HepG2 (cell line): ENCODE data around the gene MYEOV. TPM values are rescaled to one million over a fixed set of nuclear protein-coding genes. Genes with fewer than 3 reads are reported as not detected.

Experiments used
- ATAC-seq: fragments of 200-7000 bp; cut with Tn5 transposase; 3 replicates; pipeline ENCODE4 v1.9.1; 2020; ENCODE audit warnings: mild to moderate bottlenecking, moderate library complexity
- BruUV-seq: library from RNA; stranded (reverse); fragments of 400-500 nt; replicated peaks from 2 replicates; lab custom pipeline; 2021; lab: Mats Ljungman, UMichigan
- CTCF ChIA-PET: fragments of 300-600 bp; formaldehyde crosslinking; extraction: SDS; loops from one replicate; lab custom pipeline; 2021; ENCODE audit warnings: low total read pairs, inconsistent platforms, low intra/inter-chr PET ratio; lab: Yijun Ruan, JAX
- POLR2A ChIA-PET: fragments of 350-600 bp; sonication (Branson Sonifier 250); formaldehyde crosslinking; loops from one replicate; lab custom pipeline; 2020; ENCODE audit warnings: antibody characterized with exemption, inconsistent platforms; lab: Yijun Ruan, JAX
- DNase-seq: peaks from one replicate; pipeline ENCODE4 v3.0.0-alpha.2; 2015; ENCODE audit warnings: low spot score
- FAIRE-seq: peaks from 3 replicates; lab custom pipeline; 2011; peaks lifted over from hg19 to GRCh38; lab: Jason Lieb, UNC
- H2AFZ ChIP-seq: one replicate; pipeline ENCODE4 v1.6.1; 2011; ENCODE audit warnings: low read length, inconsistent platforms
- H3K27ac ChIP-seq: fragments of 300-600 bp; 3 replicates; pipeline ENCODE4 v1.8.0; 2011; ENCODE audit warnings: mixed run types, mild to moderate bottlenecking, mixed read lengths, low read length, inconsistent platforms; ENCODE audit not compliant: insufficient read depth; ENCODE audit errors: extremely low read length
- H3K27me3 ChIP-seq, 2 experiments: fragments of 200-600 bp in 1 of 2; 2 replicates in 1 of 2; 3 replicates in 1 of 2; pipeline versions ENCODE4 v1.6.0 to v1.8.0; 2011; ENCODE audit warnings: low read length in 2 of 2, mild to moderate bottlenecking in 2 of 2, moderate library complexity in 2 of 2, inconsistent platforms in 1 of 2; ENCODE audit not compliant: insufficient read depth in 2 of 2, control insufficient read depth in 1 of 2
- H3K36me3 ChIP-seq, 2 experiments: fragments of 200-600 bp in 1 of 2; replicated peaks in 1 of 2; 2 replicates in 1 of 2; 3 replicates in 1 of 2; pipeline versions ENCODE4 v1.5.1 to v1.8.0; 2011; ENCODE audit warnings: low read length in 2 of 2, inconsistent platforms in 1 of 2; ENCODE audit not compliant: insufficient read depth in 2 of 2, control insufficient read depth in 1 of 2
- H3K4me1 ChIP-seq: 2 replicates; pipeline ENCODE4 v1.5.1; 2012; ENCODE audit warnings: low read length, inconsistent platforms; ENCODE audit not compliant: insufficient read depth
- H3K4me2 ChIP-seq: 2 replicates; pipeline ENCODE4 v1.6.0; 2011; ENCODE audit warnings: low read depth, low read length, inconsistent platforms
- H3K4me3 ChIP-seq, 3 experiments: fragments of 200-600 bp in 1 of 3; sonication (generic), shearing (Covaris generic) in 1 of 3; replicated peaks in 1 of 3; 2 replicates each; pipeline ENCODE4 v1.5.1; 2011 to 2016; ENCODE audit warnings: low read length in 3 of 3, inconsistent platforms in 2 of 3, low read depth in 2 of 3, mild to moderate bottlenecking in 2 of 3, control low read depth in 1 of 3, mixed read lengths in 1 of 3; ENCODE audit not compliant: insufficient read depth in 1 of 3
- H3K79me2 ChIP-seq: one replicate; pipeline ENCODE4 v1.6.1; 2011; ENCODE audit warnings: low read length, inconsistent platforms; ENCODE audit not compliant: insufficient read depth
- H3K9ac ChIP-seq: 2 replicates; pipeline ENCODE4 v1.6.0; 2011; ENCODE audit warnings: mild to moderate bottlenecking, low read depth, low read length, inconsistent platforms; ENCODE audit not compliant: insufficient read depth
- H3K9me3 ChIP-seq: 2 replicates; pipeline ENCODE4 v1.5.1; 2012; ENCODE audit warnings: mild to moderate bottlenecking, low read length
- H4K20me1 ChIP-seq: 2 replicates; pipeline ENCODE4 v1.6.0; 2011; ENCODE audit warnings: inconsistent platforms, mild to moderate bottlenecking, low read length, moderate library complexity; ENCODE audit not compliant: insufficient read depth
- CBFB ChIP-seq: sonication (generic); formaldehyde crosslinking; IDR thresholded peaks from 2 replicates; pipeline ENCODE4 v1.4.0; 2020; ENCODE audit warnings: missing genetic modification reagents
- DZIP1 ChIP-seq: sonication (generic); formaldehyde crosslinking; IDR thresholded peaks from 2 replicates; pipeline ENCODE4 v1.5.0; 2020; ENCODE audit warnings: mild to moderate bottlenecking, missing genetic modification reagents
- EZH2 ChIP-seq: conservative IDR thresholded peaks from 2 replicates; pipeline ENCODE4 v1.6.1; 2012; ENCODE audit warnings: mild to moderate bottlenecking, low read depth, low read length, moderate library complexity
- FOXM1 ChIP-seq: sonication (generic); formaldehyde crosslinking; IDR thresholded peaks from 2 replicates; pipeline ENCODE4 v1.5.0; 2020; ENCODE audit warnings: missing genetic modification reagents
- HNRNPL ChIP-seq: fragments of 200-400 bp; formaldehyde crosslinking; IDR thresholded peaks from 2 replicates; pipeline ENCODE4 v1.6.1; 2017; ENCODE audit warnings: mild to moderate bottlenecking, low read depth, low read length
- RBFOX2 ChIP-seq: fragments of 200-400 bp; formaldehyde crosslinking; IDR thresholded peaks from 2 replicates; pipeline ENCODE4 v1.6.1; 2017; ENCODE audit warnings: low read depth, mild to moderate bottlenecking, low read length
- RERE ChIP-seq: IDR thresholded peaks from 2 replicates; pipeline ENCODE4 v1.6.1; 2016; ENCODE audit warnings: low read depth, missing genetic modification reagents, missing compliant biosample characterization
- REST ChIP-seq, 2 experiments: IDR thresholded peaks; 2 replicates each; pipeline ENCODE4 v1.6.1; 2011 to 2012; ENCODE audit warnings: low read length in 2 of 2, borderline replicate concordance in 1 of 2, low read depth in 1 of 2, mild to moderate bottlenecking in 1 of 2, moderate library complexity in 1 of 2
- TBL1XR1 ChIP-seq: fragments of 150-350 bp; IDR thresholded peaks from 2 replicates; pipeline ENCODE4 v1.6.1; 2014; ENCODE audit warnings: borderline replicate concordance, low read length; ENCODE audit not compliant: partially characterized antibody
- TOE1 ChIP-seq: sonication (generic); formaldehyde crosslinking; IDR thresholded peaks from 2 replicates; pipeline ENCODE4 v1.4.0; 2020; ENCODE audit warnings: mild to moderate bottlenecking, missing genetic modification reagents
- ZNF235 ChIP-seq: sonication (generic); formaldehyde crosslinking; IDR thresholded peaks from 2 replicates; pipeline ENCODE4 v1.8.1; 2023; ENCODE audit warnings: mild to moderate bottlenecking, missing genetic modification reagents, borderline replicate concordance
- ZNF570 ChIP-seq: sonication (generic); formaldehyde crosslinking; IDR thresholded peaks from 2 replicates; pipeline ENCODE4 v1.4.0; 2020; ENCODE audit warnings: mild to moderate bottlenecking, missing genetic modification reagents, borderline replicate concordance
- ZNF629 ChIP-seq: sonication (generic); formaldehyde crosslinking; conservative IDR thresholded peaks from 2 replicates; pipeline ENCODE4 v1.5.0; 2020; ENCODE audit warnings: missing genetic modification reagents
- WGBS: methylation state at CpG from one replicate; pipeline ENCODE4 v1.1.6; 2017; ENCODE audit warnings: low lambda C conversion rate; 5-methylcytosine and 5-hydroxymethylcytosine counted together
- in situ Hi-C: cut with HindIII; loops from 2 replicates; pipeline ENCODE4 v1.10.0; 2017; ENCODE audit warnings: low pct_unique_long_range_greater_than_20kb; ENCODE audit not compliant: extremely low pct_ligation_motif_present
- intact Hi-C: fragments of 100-400 bp; cut with micrococcal nuclease; formaldehyde crosslinking; loops from one replicate; pipeline ENCODE4 v1.10.0; 2022; ENCODE audit not compliant: unreplicated experiment
- polyA plus RNA-seq, 8 experiments: library from polyadenylated mRNA; depleted of rRNA in 3 of 8; stranded (reverse) in 7 of 8; unstranded in 1 of 8; fragments of >200 nt; fragmentation: Illumina TruSeq in 4 of 8; extraction: Trizol in 4 of 8; gene quantifications; 2 replicates each; pipeline versions ENCODE4 v1.2.1 to v1.2.3, GENCODE V29; 2011 to 2016; ENCODE audit warnings: low read depth in 4 of 8, missing spikeins in 1 of 8, mixed read lengths in 1 of 8; ENCODE audit not compliant: insufficient read depth in 1 of 8
- total RNA-seq, 5 experiments: library from RNA; depleted of rRNA; stranded (reverse); fragments of >200 nt; fragmentation: Illumina TruSeq; extraction: Trizol; gene quantifications; 2 replicates each; pipeline ENCODE4 v1.2.3, GENCODE V29; 2016; ENCODE audit warnings: low read depth in 1 of 5

The MYEOV gene
- total and polyA plus RNA-seq, 2 of the 13 experiments (the other 11 are each of a cell fraction or from before 2014, with no cell fraction given): 0.33 to 1.8 TPM

GRCh38 chr11:69280994-69281393, 13.0 kb upstream of the MYEOV start:
- H3K4me3 ChIP-seq: no peak overlapping the region
- FAIRE-seq (no peak), ATAC-seq (no peak), DNase-seq (no peak)
- H3K36me3 ChIP-seq: no peaks in the 10 kb centered on the region
- ChIA-PET POLR2A (no interaction called here), CTCF (no interaction called here)
- H3K9me3 ChIP-seq: no peaks in the 10 kb centered on the region
- H3K27ac ChIP-seq: no peak overlapping the region
- no peak overlapping the region for H2AFZ ChIP-seq
- H3K79me2 ChIP-seq: no peaks in the 10 kb centered on the region
- no peaks in the 10 kb centered on the region for H4K20me1 ChIP-seq
- H3K4me1 ChIP-seq: peaks cover 17% of the 10 kb centered on the region
- intact Hi-C loops (no loop called here), in situ Hi-C loops (no loop called here)
- no TSS peak for BruUV-seq
- no peak overlapping the region for H3K9ac ChIP-seq
- H3K27me3 ChIP-seq: peaks cover 0 to 15% of the 10 kb centered on the region in 2 experiments; a peak in 2 of 5 replicates
- H3K4me2 ChIP-seq: no peak overlapping the region
- 6% methylated on average over 6 of the region's 6 CpGs for WGBS
- TF ChIP-seq CBFB (CRISPR knock-in tag): no peak
- TF ChIP-seq HNRNPL: no peak
- TF ChIP-seq TBL1XR1: no peak
- no peak for TF ChIP-seq ZNF235 (CRISPR knock-in tag)
- TF ChIP-seq ZNF570: no peak
- TF ChIP-seq EZH2: no peak
- TF ChIP-seq REST (IDR thresholded peaks at IDR 0.05; ENCODE audit: borderline replicate concordance in 1 of 2, low read depth in 1 of 2, low read length in 2 of 2): no peak
- TF ChIP-seq ZNF629 (CRISPR knock-in tag): no peak
- no peak for TF ChIP-seq RBFOX2
- no peak for TF ChIP-seq RERE
- TF ChIP-seq DZIP1 (CRISPR knock-in tag): no peak
- no peak for TF ChIP-seq FOXM1 (CRISPR knock-in tag)
- no peak for TF ChIP-seq TOE1 (CRISPR knock-in tag)
